Smooth muscle cell (in vitro differentiated cells): ENCODE data around the gene PPP3CA. TPM values are rescaled to one million over a fixed set of nuclear protein-coding genes. Genes with fewer than 3 reads are reported as not detected.
A peak's percentile ranks its signal among the peaks of the same experiment; 100 is the strongest.

ENCODE experiments used
- DNase-seq: peaks from one replicate; lab custom pipeline; 2025; ENCODE audit not compliant: unreplicated experiment; lab: John Stamatoyannopoulos, UW
- H2AFZ ChIP-seq: fragments of 200-600 bp; sonication (generic); 2 replicates; pipeline ENCODE4 v1.6.0; 2016; ENCODE audit warnings: antibody characterized with exemption, low read depth, mild to moderate bottlenecking
- H3F3A ChIP-seq: fragments of 200-600 bp; sonication (generic); 2 replicates; pipeline ENCODE4 v1.6.0; 2017; ENCODE audit warnings: antibody characterized with exemption, low read depth
- H3K27ac ChIP-seq: fragments of 200-600 bp; sonication (generic); 2 replicates; pipeline ENCODE4 v1.5.1; 2016; ENCODE audit warnings: low read depth, mild to moderate bottlenecking
- H3K27me3 ChIP-seq: fragments of 200-600 bp; sonication (generic); 2 replicates; pipeline ENCODE4 v1.6.1; 2016; ENCODE audit warnings: low read depth, mild to moderate bottlenecking
- H3K36me3 ChIP-seq: fragments of 200-600 bp; sonication (generic); 2 replicates; pipeline ENCODE4 v1.5.1; 2016; ENCODE audit warnings: low read depth
- H3K4me1 ChIP-seq: fragments of 200-600 bp; sonication (generic); 2 replicates; pipeline ENCODE4 v1.5.1; 2016; ENCODE audit warnings: low read depth
- H3K4me2 ChIP-seq: fragments of 200-600 bp; sonication (generic); 2 replicates; pipeline ENCODE4 v1.6.0; 2016; ENCODE audit warnings: mild to moderate bottlenecking
- H3K4me3 ChIP-seq: fragments of 200-600 bp; sonication (generic); 2 replicates; pipeline ENCODE4 v1.5.1; 2016; ENCODE audit warnings: mild to moderate bottlenecking
- H3K79me2 ChIP-seq: fragments of 200-600 bp; sonication (generic); 2 replicates; pipeline ENCODE4 v1.6.0; 2016; ENCODE audit warnings: low read depth, mild to moderate bottlenecking
- H3K9ac ChIP-seq: fragments of 200-600 bp; sonication (generic); 2 replicates; pipeline ENCODE4 v1.6.0; 2016; ENCODE audit warnings: low read depth
- H3K9me3 ChIP-seq: fragments of 200-600 bp; sonication (generic); replicated peaks from 2 replicates; pipeline ENCODE4 v1.5.1; 2016; ENCODE audit warnings: low read depth
- H4K20me1 ChIP-seq: fragments of 200-600 bp; sonication (generic); 2 replicates; pipeline ENCODE4 v1.6.0; 2016; ENCODE audit warnings: low read depth
- WGBS: methylation state at CpG from one replicate; pipeline ENCODE4 v1.1.7; 2016; ENCODE audit warnings: low lambda C conversion rate; 5-methylcytosine and 5-hydroxymethylcytosine counted together
- polyA plus RNA-seq: library from polyadenylated mRNA; unstranded; fragments of >200 nt; fragmentation: Nextera tagmentation; extraction: Ambion mirVana; gene quantifications from 2 replicates; pipeline ENCODE4 v1.2.1, GENCODE V29; 2016
- total RNA-seq: library from RNA; depleted of rRNA; stranded (reverse); fragments of >200 nt; gene quantifications from 2 replicates; pipeline ENCODE4 v1.2.3, GENCODE V29; 2014
- TF ChIP-seq, protein P1 (sequence below): fragments of 200-600 bp; sonication (generic); IDR thresholded peaks from 2 replicates; pipeline ENCODE4 v1.5.1; 2017; ENCODE audit warnings: borderline replicate concordance, mild to moderate bottlenecking, antibody characterized with exemption; ENCODE audit not compliant: insufficient read depth, poor library complexity, severe bottlenecking

PPP3CA gene
- total and polyA plus RNA-seq, 2 experiments from 2014 or later: 16.2 to 96.1 TPM

DNA sequence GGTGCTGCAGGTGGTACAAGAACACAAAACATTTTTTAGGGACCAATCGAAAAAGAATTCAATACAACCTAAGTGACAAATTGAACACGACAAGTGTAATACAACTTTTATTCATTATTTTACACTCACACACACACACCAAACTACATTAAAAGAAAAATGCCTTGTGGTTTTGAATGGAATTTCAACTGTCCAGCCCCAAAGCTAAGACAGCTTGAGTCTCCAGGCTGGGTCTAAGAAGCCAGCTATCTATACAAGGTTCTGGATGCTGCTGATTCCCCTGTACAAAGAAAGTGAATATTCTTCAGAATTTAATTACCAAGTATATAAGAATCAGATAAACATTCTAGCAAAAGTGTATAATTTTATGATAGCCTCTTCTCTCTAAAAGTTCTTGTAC is 118.2 kb downstream of the PPP3CA start:
- no peaks in the 10 kb centered on the region for H3K36me3 ChIP-seq
- no peak for DNase-seq
- H3K9ac ChIP-seq: no peak overlapping the region
- H3K4me1 ChIP-seq: peaks cover 3% of the 10 kb centered on the region
- no peaks in the 10 kb centered on the region for H3F3A ChIP-seq
- WGBS: 89% methylated on average over 2 of the region's 2 CpGs
- TF ChIP-seq, protein P1, sequence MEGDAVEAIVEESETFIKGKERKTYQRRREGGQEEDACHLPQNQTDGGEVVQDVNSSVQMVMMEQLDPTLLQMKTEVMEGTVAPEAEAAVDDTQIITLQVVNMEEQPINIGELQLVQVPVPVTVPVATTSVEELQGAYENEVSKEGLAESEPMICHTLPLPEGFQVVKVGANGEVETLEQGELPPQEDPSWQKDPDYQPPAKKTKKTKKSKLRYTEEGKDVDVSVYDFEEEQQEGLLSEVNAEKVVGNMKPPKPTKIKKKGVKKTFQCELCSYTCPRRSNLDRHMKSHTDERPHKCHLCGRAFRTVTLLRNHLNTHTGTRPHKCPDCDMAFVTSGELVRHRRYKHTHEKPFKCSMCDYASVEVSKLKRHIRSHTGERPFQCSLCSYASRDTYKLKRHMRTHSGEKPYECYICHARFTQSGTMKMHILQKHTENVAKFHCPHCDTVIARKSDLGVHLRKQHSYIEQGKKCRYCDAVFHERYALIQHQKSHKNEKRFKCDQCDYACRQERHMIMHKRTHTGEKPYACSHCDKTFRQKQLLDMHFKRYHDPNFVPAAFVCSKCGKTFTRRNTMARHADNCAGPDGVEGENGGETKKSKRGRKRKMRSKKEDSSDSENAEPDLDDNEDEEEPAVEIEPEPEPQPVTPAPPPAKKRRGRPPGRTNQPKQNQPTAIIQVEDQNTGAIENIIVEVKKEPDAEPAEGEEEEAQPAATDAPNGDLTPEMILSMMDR: no peak
- H3K79me2 ChIP-seq: peaks cover 94% of the 10 kb centered on the region
- no peaks in the 10 kb centered on the region for H3K27me3 ChIP-seq
- H2AFZ ChIP-seq: no peak overlapping the region
- no peaks in the 10 kb centered on the region for H3K9me3 ChIP-seq
- peaks cover 91% of the 10 kb centered on the region for H4K20me1 ChIP-seq
- no peak overlapping the region for H3K4me2 ChIP-seq
- peak overlapping the region; percentile 4 for H3K27ac ChIP-seq
- no peak overlapping the region for H3K4me3 ChIP-seq

DNA sequence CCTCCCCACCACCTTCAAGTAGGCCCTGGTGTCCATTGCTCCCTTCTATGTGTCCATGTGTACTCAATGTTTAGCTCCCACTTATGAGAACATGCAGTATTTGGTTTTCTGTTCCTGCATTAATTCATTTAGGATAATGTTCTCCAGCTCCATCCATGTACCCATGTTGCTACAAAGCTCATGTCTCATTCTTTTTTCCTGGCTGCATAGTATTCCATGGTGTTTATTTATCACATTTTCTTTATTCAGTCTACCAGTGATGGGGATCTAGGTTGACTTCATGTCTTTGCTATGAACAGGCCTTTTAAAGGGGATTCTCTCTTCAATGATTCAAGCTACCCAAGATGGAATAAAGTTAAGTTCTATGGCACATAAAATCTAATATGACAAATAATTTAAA is 119.6 kb downstream of the PPP3CA start:
- no peak overlapping the region for H3K4me2 ChIP-seq
- H3K27ac ChIP-seq: no peak overlapping the region
- H2AFZ ChIP-seq: no peak overlapping the region
- H3K4me1 ChIP-seq: peaks cover 3% of the 10 kb centered on the region
- TF ChIP-seq, protein P1: no peak
- no peak overlapping the region for H3K4me3 ChIP-seq
- H3K27me3 ChIP-seq: no peaks in the 10 kb centered on the region
- no peaks in the 10 kb centered on the region for H3K36me3 ChIP-seq
- DNase-seq: no peak
- H3F3A ChIP-seq: no peaks in the 10 kb centered on the region
- peaks cover 93% of the 10 kb centered on the region for H4K20me1 ChIP-seq
- no peaks in the 10 kb centered on the region for H3K9me3 ChIP-seq
- H3K79me2 ChIP-seq: peaks cover 94% of the 10 kb centered on the region
- no peak overlapping the region for H3K9ac ChIP-seq

DNA sequence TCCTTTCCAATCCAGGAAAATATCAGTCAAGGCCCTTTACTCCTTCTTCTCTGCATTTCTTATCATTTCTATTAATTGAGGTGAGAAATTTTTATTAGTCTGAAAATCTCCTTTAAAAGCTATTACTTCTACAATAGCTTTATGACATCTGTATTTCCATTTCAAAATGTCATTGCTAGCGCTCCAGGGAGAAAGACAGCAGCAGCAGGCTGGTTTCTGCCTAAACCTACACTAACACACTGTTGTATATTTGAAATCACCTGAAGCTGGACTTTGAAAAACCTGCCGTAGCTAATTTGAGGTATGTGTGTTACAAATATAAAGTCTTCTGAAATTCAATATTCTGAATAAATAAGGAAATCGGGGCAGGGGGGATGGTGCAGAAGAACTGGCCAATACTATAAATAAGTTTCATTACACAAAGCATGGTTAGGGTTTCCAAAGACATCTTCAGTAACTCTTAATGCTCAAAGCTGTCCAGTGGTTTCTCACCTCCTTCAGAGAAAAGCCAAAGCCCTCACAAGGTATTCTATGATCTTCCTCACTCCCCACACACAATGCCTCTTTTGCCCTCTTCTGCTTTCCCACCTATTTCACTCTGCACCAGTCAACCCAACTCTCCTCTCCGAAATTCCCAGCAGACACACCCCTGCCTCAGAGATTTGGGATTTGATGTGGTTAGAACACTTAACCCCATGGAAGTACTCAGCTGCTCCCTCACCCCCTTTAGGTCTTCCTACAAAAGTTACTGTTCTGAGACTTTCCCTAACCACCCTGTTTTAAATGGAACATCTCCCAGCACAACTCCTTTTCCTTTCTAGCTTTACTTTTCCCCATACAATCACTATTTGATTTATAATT is 122.7 kb downstream of the PPP3CA start:
- TF ChIP-seq, protein P1: no peak
- Histone ChIP-seq H3K4me1 (no peaks in the 10 kb centered on the region), H3K4me3 (no peak overlapping the region), H3K27ac (no peak overlapping the region), H3K79me2 (peaks cover 92% of the 10 kb centered on the region), H3K4me2 (no peak overlapping the region), H3K27me3 (no peaks in the 10 kb centered on the region), H3K36me3 (no peaks in the 10 kb centered on the region), H4K20me1 (peaks cover 97% of the 10 kb centered on the region), H2AFZ (no peak overlapping the region), H3F3A (no peaks in the 10 kb centered on the region), H3K9ac (no peak overlapping the region), H3K9me3 (no peaks in the 10 kb centered on the region)
- 83% methylated on average over 4 of the region's 4 CpGs for WGBS
- no peak for DNase-seq
